Adrenal gland (tissue), 12 donors: Measurements from ENCODE around the gene TRIP10. TPM values are rescaled to one million over a fixed set of nuclear protein-coding genes. Genes with fewer than 3 reads are reported as not detected.

Experiments
- DNase-seq, 7 donors: peaks; one replicate each; pipeline ENCODE4 v3.0.0-alpha.2; 2019 to 2020
- H3K27ac ChIP-seq, 5 donors: fragments of 200-600 bp; sonication (generic) in 4 of 5; 1 replicate in 3 of 5; 2 replicates in 2 of 5; pipeline versions ENCODE4 v1.5.1 to v1.8.0; 2016 to 2020; ENCODE audit warnings: mild to moderate bottlenecking in 1 of 5
- H3K27me3 ChIP-seq: fragments of 200-600 bp; 2 replicates; pipeline ENCODE4 v1.8.0; 2021
- H3K36me3 ChIP-seq, 2 donors: fragments of 200-600 bp; replicated peaks in 1 of 2; 1 replicate in 1 of 2; 2 replicates in 1 of 2; pipeline versions ENCODE4 v1.5.1 to v1.8.0; 2018 to 2022
- H3K4me1 ChIP-seq, 2 donors: fragments of 200-600 bp; replicated peaks in 1 of 2; 1 replicate in 1 of 2; 2 replicates in 1 of 2; pipeline versions ENCODE4 v1.5.1 to v1.8.0; 2018 to 2021
- H3K4me3 ChIP-seq, 4 donors: fragments of 200-600 bp; sonication (generic) in 3 of 4; one replicate each; pipeline ENCODE4 v1.5.1; 2016 to 2018
- H3K9me3 ChIP-seq, 3 donors: fragments of 200-600 bp; sonication (generic) in 1 of 3; replicated peaks in 1 of 3; 1 replicate in 2 of 3; 2 replicates in 1 of 3; pipeline versions ENCODE4 v1.5.1 to v1.8.0; 2016 to 2021
- POLR2A ChIP-seq, 2 donors: fragments of 450-650 bp; IDR thresholded peaks; one replicate each; pipeline ENCODE4 v1.6.1; 2017; ENCODE audit warnings: antibody characterized with exemption in 2 of 2, mild to moderate bottlenecking in 2 of 2, moderate library complexity in 1 of 2
- WGBS, 4 donors: extraction: QIAGEN DNeasy Blood & Tissue Kit in 2 of 4; methylation state at CpG; one replicate each; pipeline versions ENCODE4 v1.1.5 to v1.1.7; 2013 to 2017; 5-methylcytosine and 5-hydroxymethylcytosine counted together
- intact Hi-C, 2 donors: fragments of 100-400 bp; cut with DNase I; formaldehyde crosslinking; loops; one replicate each; pipeline versions ENCODE4 v1.14.1 to v1.15.0; 2022 to 2023
- polyA plus RNA-seq, 3 donors: library from polyadenylated mRNA; stranded (reverse); fragments of 200-250 nt in 2 of 3; fragments of 350-450 nt in 1 of 3; fragmentation: Illumina TruSeq in 1 of 3; extraction: RNeasy Lipid Tissue Mini Kit (QIAGEN cat#74804) in 1 of 3; gene quantifications; one replicate each; pipeline ENCODE4 v1.2.3, GENCODE V29; 2013 to 2014
- total RNA-seq, 9 donors: library from RNA; depleted of rRNA in 4 of 9; stranded (reverse); fragments of >200 nt in 4 of 9; fragments of 120-200 nt in 1 of 9; fragmentation: NEBNext Ultra II Directional in 1 of 9; extraction: Animal tissue kit (Norgen Biotek cat#: 25700) in 1 of 9; gene quantifications; one replicate each; pipeline versions ENCODE4 v1.1.0 to v1.2.4, GENCODE V29; 2013 to 2023
- TF ChIP-seq, protein P1 (sequence below), 6 experiments: fragments of 450-650 bp in 4 of 6; fragments of 200-600 bp in 2 of 6; sonication (generic) in 1 of 6; IDR thresholded peaks; 1 replicate in 5 of 6; 2 replicates in 1 of 6; pipeline versions ENCODE4 v1.5.1 to v1.8.0; 2016 to 2021; ENCODE audit warnings: antibody characterized with exemption in 6 of 6, mild to moderate bottlenecking in 2 of 6, moderate library complexity in 1 of 6
- donor health status: healthy with polysubstance abuse.
- donor health status: Bipolar disorder and iron deficiency.
- donor health status: DM: yes; HTN: yes; CAD: no.
- donor health status: DM: no; HTN: no; CAD: no.
- donor health status: DM: no; HTN: no; CAD: no.
- donor health status: DM: yes; HTN: yes; CAD: no.

Gene TRIP10
- total and polyA plus RNA-seq, 12 donors, result 22.5 to 425 (median 74.8) TPM

- H3K9me3 ChIP-seq, result no peaks in the 10 kb centered on the region
- intact Hi-C loops, result no loop called here
- TF ChIP-seq, protein P1, sequence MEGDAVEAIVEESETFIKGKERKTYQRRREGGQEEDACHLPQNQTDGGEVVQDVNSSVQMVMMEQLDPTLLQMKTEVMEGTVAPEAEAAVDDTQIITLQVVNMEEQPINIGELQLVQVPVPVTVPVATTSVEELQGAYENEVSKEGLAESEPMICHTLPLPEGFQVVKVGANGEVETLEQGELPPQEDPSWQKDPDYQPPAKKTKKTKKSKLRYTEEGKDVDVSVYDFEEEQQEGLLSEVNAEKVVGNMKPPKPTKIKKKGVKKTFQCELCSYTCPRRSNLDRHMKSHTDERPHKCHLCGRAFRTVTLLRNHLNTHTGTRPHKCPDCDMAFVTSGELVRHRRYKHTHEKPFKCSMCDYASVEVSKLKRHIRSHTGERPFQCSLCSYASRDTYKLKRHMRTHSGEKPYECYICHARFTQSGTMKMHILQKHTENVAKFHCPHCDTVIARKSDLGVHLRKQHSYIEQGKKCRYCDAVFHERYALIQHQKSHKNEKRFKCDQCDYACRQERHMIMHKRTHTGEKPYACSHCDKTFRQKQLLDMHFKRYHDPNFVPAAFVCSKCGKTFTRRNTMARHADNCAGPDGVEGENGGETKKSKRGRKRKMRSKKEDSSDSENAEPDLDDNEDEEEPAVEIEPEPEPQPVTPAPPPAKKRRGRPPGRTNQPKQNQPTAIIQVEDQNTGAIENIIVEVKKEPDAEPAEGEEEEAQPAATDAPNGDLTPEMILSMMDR (IDR thresholded peaks at IDR 0.05), result no peak
- peak in 1 of 2 donors; percentile 24 for TF ChIP-seq POLR2A (IDR thresholded peaks at IDR 0.05)
- peaks cover 0 to under 1% of the 10 kb centered on the region in 2 donors for H3K36me3 ChIP-seq
- peak overlapping the region in 1 of 4 donors; percentile 4 for H3K4me3 ChIP-seq
- no peaks in the 10 kb centered on the region for H3K27me3 ChIP-seq
- peak overlapping the region; percentile 53 to 92 (median 71) for H3K27ac ChIP-seq
- peaks cover 44 to 54% of the 10 kb centered on the region in 2 donors for H3K4me1 ChIP-seq
- DNase-seq, result peak in 6 of 7 donors; percentile 77 to 89 (median 85)
- 14 to 17% (median 15%) methylated on average over 13 of the region's 13 CpGs for WGBS, 4 donors
Measured at GRCh38 chr19:6723108-6723618, 16.3 kb upstream of the TRIP10 start.

GRCh38 chr19:6723738-6724137 lies 15.7 kb upstream of the TRIP10 start:
- peak in 1 of 7 donors; percentile 42 for DNase-seq
- intact Hi-C loops, result no loop called here
- WGBS, 4 donors, result 43 to 51% (median 47%) methylated on average over 5 of the region's 5 CpGs
- Histone ChIP-seq H3K4me1 (peaks cover 44 to 57% of the 10 kb centered on the region in 2 donors), H3K27ac (peak overlapping the region in 4 of 5 donors; percentile 53 to 92 (median 67)), H3K27me3 (no peaks in the 10 kb centered on the region), H3K4me3 (no peak overlapping the region), H3K36me3 (no peaks in the 10 kb centered on the region), H3K9me3 (no peaks in the 10 kb centered on the region)
- TF ChIP-seq POLR2A (IDR thresholded peaks at IDR 0.05), result no peak
- TF ChIP-seq, protein P1 (IDR thresholded peaks at IDR 0.05), result no peak

- no peak for TF ChIP-seq POLR2A (IDR thresholded peaks at IDR 0.05)
- TF ChIP-seq, protein P1 (IDR thresholded peaks at IDR 0.05), result no peak
- Histone ChIP-seq H3K9me3 (no peaks in the 10 kb centered on the region), H3K27ac (peak overlapping the region; percentile 4 to 92 (median 62)), H3K36me3 (no peaks in the 10 kb centered on the region), H3K27me3 (no peaks in the 10 kb centered on the region), H3K4me1 (peaks cover 40 to 61% of the 10 kb centered on the region in 2 donors), H3K4me3 (no peak overlapping the region)
- DNase-seq, result no peak
- WGBS, 4 donors, result 66 to 72% (median 69%) methylated on average over 15 of the region's 15 CpGs
- intact Hi-C loops, result no loop called here
Measured at GRCh38 chr19:6724631-6725492, 14.6 kb upstream of the TRIP10 start.

GRCh38 chr19:6725513-6726231 lies 13.8 kb upstream of the TRIP10 start:
- no peak overlapping the region for H3K4me3 ChIP-seq
- DNase-seq, result peak in 2 of 7 donors; percentile 43 to 48
- H3K36me3 ChIP-seq, result no peaks in the 10 kb centered on the region
- no peaks in the 10 kb centered on the region for H3K27me3 ChIP-seq
- peaks cover 40 to 58% of the 10 kb centered on the region in 2 donors for H3K4me1 ChIP-seq
- intact Hi-C loops, result no loop called here
- TF ChIP-seq POLR2A (IDR thresholded peaks at IDR 0.05), result no peak
- TF ChIP-seq, protein P1 (IDR thresholded peaks at IDR 0.05), result no peak
- 78 to 86% (median 80%) methylated on average over 16 of the region's 16 CpGs for WGBS, 4 donors
- H3K9me3 ChIP-seq, result no peaks in the 10 kb centered on the region
- peak overlapping the region; percentile 4 to 92 (median 62) for H3K27ac ChIP-seq
